HUES64 (cell line): ENCODE measurements around the gene GNB1L.

Experiments
- H3K27ac ChIP-seq: 2 replicates; pipeline ENCODE4 v1.7.0; 2013; ENCODE audit warnings: low read depth, low read length, inconsistent platforms
- H3K27me3 ChIP-seq: 2 replicates; pipeline ENCODE4 v1.6.1; 2013; ENCODE audit warnings: mild to moderate bottlenecking, low read length; ENCODE audit not compliant: insufficient read depth
- H3K36me3 ChIP-seq: 2 replicates; pipeline ENCODE4 v1.6.1; 2013; ENCODE audit warnings: mild to moderate bottlenecking, low read length; ENCODE audit not compliant: insufficient read depth
- H3K4me1 ChIP-seq: 2 replicates; pipeline ENCODE4 v1.6.1; 2013; ENCODE audit warnings: mild to moderate bottlenecking, low read length, moderate library complexity; ENCODE audit not compliant: insufficient read depth
- H3K4me3 ChIP-seq: 2 replicates; pipeline ENCODE4 v1.5.1; 2013; ENCODE audit warnings: mild to moderate bottlenecking, low read length, moderate library complexity
- H3K9ac ChIP-seq: 2 replicates; pipeline ENCODE4 v1.6.1; 2013; ENCODE audit warnings: mild to moderate bottlenecking, low read depth, low read length
- H3K9me3 ChIP-seq: 2 replicates; pipeline ENCODE4 v1.6.1; 2013; ENCODE audit warnings: low read depth, low read length; ENCODE audit not compliant: insufficient read depth
- WGBS: fragments of 150-250, 120-280 bp; methylation state at CpG from one replicate; pipeline ENCODE4 v1.1.7; 2013; ENCODE audit warnings: missing lambda C conversion rate; 5-methylcytosine and 5-hydroxymethylcytosine counted together

Gene GNB1L

GRCh38 chr22:19763458-19764298 lies 91.0 kb downstream of the GNB1L start:
- H3K27ac ChIP-seq = no peak overlapping the region
- H3K9me3 ChIP-seq = no peaks in the 10 kb centered on the region
- H3K36me3 ChIP-seq = no peaks in the 10 kb centered on the region
- no peak overlapping the region for H3K4me3 ChIP-seq
- peaks cover 20% of the 10 kb centered on the region for H3K4me1 ChIP-seq
- H3K9ac ChIP-seq = no peak overlapping the region
- WGBS = 68% methylated on average over 39 of the region's 39 CpGs
- peaks cover 98% of the 10 kb centered on the region for H3K27me3 ChIP-seq

DNA sequence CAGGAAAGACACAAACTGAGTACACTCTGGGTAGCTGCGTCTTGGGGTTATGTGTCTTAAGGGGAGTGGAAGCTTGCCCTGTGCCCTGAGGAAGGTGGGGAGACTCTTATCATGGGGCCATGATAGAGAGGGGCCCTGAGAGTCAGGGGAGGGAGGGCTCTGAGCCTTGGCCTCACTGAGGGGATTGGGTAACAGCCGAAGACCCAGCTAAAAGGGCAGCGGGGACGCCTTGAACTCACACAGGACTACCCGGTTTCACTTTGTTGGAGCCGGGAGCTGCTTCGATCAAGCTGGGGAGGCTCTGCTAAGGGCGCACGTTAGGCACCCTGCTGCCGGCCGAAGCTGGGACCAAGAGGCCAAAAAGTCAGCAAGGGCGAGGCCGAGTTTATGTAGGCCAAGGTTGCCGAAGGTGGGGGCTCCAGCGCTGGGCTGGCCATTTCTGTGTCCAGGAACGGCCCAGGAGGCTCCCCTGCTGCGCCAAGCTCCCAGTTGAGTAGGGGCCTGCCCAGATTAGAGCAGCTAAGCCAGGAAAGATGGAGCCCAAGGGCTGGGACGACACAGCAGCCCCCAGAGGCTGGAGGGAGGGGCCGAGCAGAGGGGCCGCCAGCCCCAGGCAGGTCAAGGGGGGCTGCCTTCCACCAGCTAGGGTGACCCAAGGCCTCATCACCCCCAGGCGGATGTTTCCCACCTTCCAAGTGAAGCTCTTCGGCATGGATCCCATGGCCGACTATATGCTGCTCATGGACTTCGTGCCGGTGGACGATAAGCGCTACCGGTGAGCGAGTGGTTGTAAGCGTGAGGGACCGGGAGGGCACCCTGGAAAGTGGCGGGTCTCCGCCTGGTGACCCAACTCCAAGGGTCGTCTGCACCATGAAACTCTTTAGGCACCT lies 91.9 kb downstream of the GNB1L start:
- H3K27ac ChIP-seq = no peak overlapping the region

DNA sequence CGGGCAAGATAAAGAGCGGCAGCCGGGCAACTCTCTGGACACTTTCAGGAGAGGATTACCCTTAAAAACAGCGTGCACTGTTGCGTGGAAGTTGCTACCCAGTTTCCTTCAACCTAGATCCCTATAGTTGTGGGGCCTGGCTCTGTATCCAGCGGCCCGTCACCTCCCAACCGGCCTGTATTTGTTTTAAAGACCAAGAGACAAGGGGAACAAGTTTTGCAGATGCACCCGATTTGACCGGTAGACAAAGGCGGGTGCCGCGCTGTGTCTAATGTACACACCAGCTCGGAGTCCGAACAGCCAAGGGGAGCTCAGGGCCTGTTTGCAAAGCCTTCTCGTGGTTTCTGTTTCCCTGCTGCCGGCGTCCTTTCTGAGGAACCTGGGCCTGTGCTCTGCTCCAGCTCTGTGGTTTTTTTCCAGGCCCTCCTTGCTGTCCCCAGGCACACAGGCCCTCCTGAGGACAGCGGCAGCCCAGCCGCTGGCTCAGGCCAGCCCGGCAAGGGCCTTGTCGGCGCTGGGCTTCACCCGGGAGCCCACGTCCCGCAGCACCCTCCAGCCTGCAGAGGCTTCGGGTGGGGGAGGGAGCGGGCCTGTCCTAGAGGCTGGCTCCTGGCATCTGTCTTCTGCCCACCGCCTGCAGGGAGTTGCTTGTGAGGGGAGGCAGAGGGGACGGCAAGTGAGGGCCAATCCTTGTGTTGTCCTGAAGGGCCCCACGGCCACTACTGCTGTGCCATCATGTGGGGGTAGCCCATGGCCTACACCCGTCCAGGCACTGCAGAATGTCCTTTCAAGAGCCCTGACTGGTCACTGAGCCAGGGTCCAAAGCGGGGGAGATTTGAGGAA lies 92.7 kb downstream of the GNB1L start:
- Histone ChIP-seq H3K9ac (no peak overlapping the region), H3K27ac (no peak overlapping the region), H3K36me3 (no peaks in the 10 kb centered on the region), H3K4me3 (0 out of 2 replicates have a peak overlapping the region, but pooled peaks have one; percentile 12), H3K4me1 (peaks cover 20% of the 10 kb centered on the region), H3K27me3 (peaks cover 98% of the 10 kb centered on the region), H3K9me3 (no peaks in the 10 kb centered on the region)
- 41% methylated on average over 33 of the region's 33 CpGs for WGBS

More for the DNA sequence above, 91.9 kb downstream of the GNB1L start:
- 70% methylated on average over 34 of the region's 34 CpGs for WGBS
- H3K9me3 ChIP-seq = no peaks in the 10 kb centered on the region
- no peak overlapping the region for H3K9ac ChIP-seq
- no peak overlapping the region; the same call in 1 of the 2 replicates for H3K4me3 ChIP-seq
- H3K27me3 ChIP-seq = peaks cover 98% of the 10 kb centered on the region
- no peaks in the 10 kb centered on the region for H3K36me3 ChIP-seq
- H3K4me1 ChIP-seq = peaks cover 20% of the 10 kb centered on the region

GRCh38 chr22:19760951-19761724 lies 93.5 kb downstream of the GNB1L start:
- peak overlapping the region; percentile 29; the same call in 1 of the 2 replicates for H3K4me3 ChIP-seq
- peaks cover 98% of the 10 kb centered on the region for H3K27me3 ChIP-seq
- WGBS = 2% methylated on average over 117 of the region's 117 CpGs

GRCh38 chr22:19760058-19760950 lies 94.4 kb downstream of the GNB1L start, which contains the start of gene TBX1:
Gene TBX1 (plus strand): TSS chr22:19760778. CDS start chr22:19760844, 66 bp downstream.
- 2% methylated on average over 62 of the region's 79 CpGs for WGBS
- H3K36me3 ChIP-seq = no peaks in the 10 kb centered on the region

More at GRCh38 chr22:19760951-19761724, 93.5 kb downstream of the GNB1L start:
- Histone ChIP-seq H3K27ac (no peak overlapping the region), H3K9ac (no peak overlapping the region), H3K9me3 (no peaks in the 10 kb centered on the region), H3K4me1 (peaks cover 20% of the 10 kb centered on the region), H3K36me3 (no peaks in the 10 kb centered on the region)

DNA sequence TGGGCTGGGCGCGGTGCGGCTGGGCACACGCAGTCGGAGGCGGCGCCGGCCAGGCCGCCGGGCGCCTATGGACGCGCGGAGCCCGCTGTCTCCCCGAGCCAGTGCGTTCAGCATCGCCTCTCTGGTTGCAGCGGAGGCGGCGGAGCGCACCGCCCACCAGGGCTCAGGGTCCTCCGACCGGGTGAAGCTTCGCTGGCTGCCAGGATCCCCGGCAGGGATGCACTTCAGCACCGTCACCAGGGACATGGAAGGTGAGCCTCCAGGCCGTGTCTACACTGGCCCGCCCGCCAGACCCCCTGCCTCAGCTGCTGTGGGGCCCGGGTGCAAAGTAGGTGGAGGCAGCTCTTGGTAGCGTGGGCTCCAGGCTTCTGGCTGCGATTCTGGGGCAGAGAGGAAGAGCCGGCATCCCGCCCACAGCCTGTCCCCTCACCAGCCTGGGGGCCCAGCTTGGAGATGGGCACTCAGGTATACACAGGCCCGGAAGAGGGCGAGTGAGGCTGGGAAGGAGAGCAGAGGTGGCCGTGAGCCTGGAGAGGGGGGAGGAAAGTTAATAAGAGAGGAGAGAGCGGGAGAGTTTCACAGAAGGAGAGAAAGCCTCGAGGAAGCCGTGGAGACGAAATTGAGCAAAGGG lies 95.1 kb downstream of the GNB1L start:
- WGBS = 5% methylated on average over 43 of the region's 43 CpGs
- H3K36me3 ChIP-seq = no peaks in the 10 kb centered on the region
- H3K27me3 ChIP-seq = peaks cover 98% of the 10 kb centered on the region
- H3K9me3 ChIP-seq = no peaks in the 10 kb centered on the region
- H3K4me3 ChIP-seq = peak overlapping the region; percentile 17; the same call in 1 of the 2 replicates
- no peak overlapping the region for H3K9ac ChIP-seq
- H3K4me1 ChIP-seq = peaks cover 11% of the 10 kb centered on the region
- H3K27ac ChIP-seq = no peak overlapping the region

More at GRCh38 chr22:19760058-19760950, 94.4 kb downstream of the GNB1L start, which contains the start of gene TBX1:
- no peak within 1 kb of the TSS for H3K9ac ChIP-seq
- H3K9me3 ChIP-seq = no peaks in the 10 kb centered on the region
- H3K4me3 ChIP-seq = peak within 1 kb of the TSS; percentile 29
- H3K4me1 ChIP-seq = peaks cover 18% of the 10 kb centered on the region
- no peak within 1 kb of the TSS for H3K27ac ChIP-seq
- H3K27me3 ChIP-seq = peaks cover 98% of the 10 kb centered on the region

- peaks cover 98% of the 10 kb centered on the region for H3K27me3 ChIP-seq
- H3K36me3 ChIP-seq = no peaks in the 10 kb centered on the region
- no peak overlapping the region; the same call in 1 of the 2 replicates for H3K4me3 ChIP-seq
- WGBS = 11% methylated on average over 21 of the region's 21 CpGs
- H3K9ac ChIP-seq = no peak overlapping the region
- H3K4me1 ChIP-seq = peaks cover 10% of the 10 kb centered on the region; the same call in 1 of the 2 replicates
- no peaks in the 10 kb centered on the region for H3K9me3 ChIP-seq
- H3K27ac ChIP-seq = no peak overlapping the region
Measured at GRCh38 chr22:19758896-19759426, 95.7 kb downstream of the GNB1L start.

GRCh38 chr22:19757985-19758895 lies 96.4 kb downstream of the GNB1L start:
- Histone ChIP-seq H3K9me3 (no peaks in the 10 kb centered on the region), H3K4me1 (peaks cover 10% of the 10 kb centered on the region; the same call in 1 of the 2 replicates), H3K27ac (no peak overlapping the region), H3K36me3 (no peaks in the 10 kb centered on the region), H3K9ac (no peak overlapping the region), H3K4me3 (no peak overlapping the region), H3K27me3 (peaks cover 98% of the 10 kb centered on the region)
- WGBS = 31% methylated on average over 43 of the region's 43 CpGs
